ENCODE data around the gene PLEKHA7.

The PLEKHA7 gene

DNA sequence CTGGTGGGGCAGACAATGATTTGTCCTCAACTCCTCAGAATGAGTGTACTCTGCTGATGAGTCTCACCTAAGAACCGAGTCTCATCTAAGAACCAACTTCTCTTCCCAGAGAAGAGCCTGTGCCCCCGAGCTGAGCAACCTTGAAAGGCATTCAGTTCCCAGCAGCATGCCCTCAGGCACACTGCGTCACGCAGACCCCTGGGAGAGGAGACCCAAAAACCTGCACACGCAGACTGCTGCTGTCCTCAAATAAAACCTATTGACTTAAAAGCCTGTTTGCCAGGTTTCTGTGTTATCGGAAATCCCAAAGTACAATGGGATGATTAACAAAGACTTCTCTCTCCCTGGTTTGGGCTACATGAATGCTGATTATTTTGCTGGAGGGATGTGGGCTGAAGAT is 154.6 kb downstream of the PLEKHA7 start:
- TF ChIP-seq, protein P1, sequence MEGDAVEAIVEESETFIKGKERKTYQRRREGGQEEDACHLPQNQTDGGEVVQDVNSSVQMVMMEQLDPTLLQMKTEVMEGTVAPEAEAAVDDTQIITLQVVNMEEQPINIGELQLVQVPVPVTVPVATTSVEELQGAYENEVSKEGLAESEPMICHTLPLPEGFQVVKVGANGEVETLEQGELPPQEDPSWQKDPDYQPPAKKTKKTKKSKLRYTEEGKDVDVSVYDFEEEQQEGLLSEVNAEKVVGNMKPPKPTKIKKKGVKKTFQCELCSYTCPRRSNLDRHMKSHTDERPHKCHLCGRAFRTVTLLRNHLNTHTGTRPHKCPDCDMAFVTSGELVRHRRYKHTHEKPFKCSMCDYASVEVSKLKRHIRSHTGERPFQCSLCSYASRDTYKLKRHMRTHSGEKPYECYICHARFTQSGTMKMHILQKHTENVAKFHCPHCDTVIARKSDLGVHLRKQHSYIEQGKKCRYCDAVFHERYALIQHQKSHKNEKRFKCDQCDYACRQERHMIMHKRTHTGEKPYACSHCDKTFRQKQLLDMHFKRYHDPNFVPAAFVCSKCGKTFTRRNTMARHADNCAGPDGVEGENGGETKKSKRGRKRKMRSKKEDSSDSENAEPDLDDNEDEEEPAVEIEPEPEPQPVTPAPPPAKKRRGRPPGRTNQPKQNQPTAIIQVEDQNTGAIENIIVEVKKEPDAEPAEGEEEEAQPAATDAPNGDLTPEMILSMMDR (IDR thresholded peaks at IDR 0.05; ENCODE audit: extremely low read depth, missing control alignments), result no peak
- DNase-seq (ENCODE audit: low spot score), result no peak

DNA sequence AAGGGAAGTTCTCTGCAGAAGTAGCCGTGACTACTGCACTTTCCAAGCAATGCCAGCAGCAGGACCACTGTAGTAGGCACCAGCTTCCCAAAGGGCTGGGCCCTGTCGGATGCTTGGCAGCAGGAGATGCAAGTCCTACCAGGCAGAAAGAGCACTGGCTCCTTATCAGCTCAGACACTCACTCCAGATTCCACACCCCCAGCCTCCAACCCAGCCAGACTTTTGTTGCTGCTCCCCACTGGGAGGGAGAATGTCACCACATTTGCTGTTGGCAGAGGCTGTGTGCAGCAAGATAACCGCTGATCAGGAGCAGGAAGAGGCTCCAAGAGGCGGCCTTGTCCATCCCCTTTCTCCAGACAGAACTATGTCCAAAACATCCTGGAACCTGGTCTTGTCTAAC is 157.0 kb downstream of the PLEKHA7 start:
- TF ChIP-seq, protein P1 (IDR thresholded peaks at IDR 0.05; ENCODE audit: extremely low read depth, missing control alignments), result no peak
- no peak for DNase-seq (ENCODE audit: low spot score)

DNA sequence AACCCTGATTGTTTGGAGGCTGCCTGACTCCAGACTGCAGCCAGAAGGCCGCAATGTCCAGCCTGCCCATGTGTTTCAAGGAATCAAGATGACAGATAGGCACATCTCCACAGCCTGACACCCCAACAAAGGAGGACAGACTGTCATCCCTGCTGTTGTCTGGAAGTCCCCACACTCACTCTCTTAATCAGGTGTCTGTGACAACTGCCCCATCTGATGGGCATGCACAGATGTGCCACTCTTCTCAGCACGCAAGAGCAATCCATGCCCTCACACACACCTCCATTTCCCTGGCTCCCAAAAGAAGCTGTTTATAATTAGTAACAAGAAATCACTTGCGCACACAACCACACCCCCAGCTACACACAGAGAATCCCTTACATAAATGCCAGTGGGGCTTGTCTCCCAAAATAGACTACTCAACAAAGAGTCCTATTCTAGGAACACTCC is 158.2 kb downstream of the PLEKHA7 start:
- TF ChIP-seq, protein P1 (IDR thresholded peaks at IDR 0.05; ENCODE audit: extremely low read depth, missing control alignments), result no peak

GRCh38 chr11:16854979-16855378 is 159.2 kb downstream of the PLEKHA7 start:
- DNase-seq (ENCODE audit: low spot score), result no peak
- TF ChIP-seq, protein P1 (IDR thresholded peaks at IDR 0.05; ENCODE audit: extremely low read depth, missing control alignments), result no peak

More for the DNA sequence above, 158.2 kb downstream of the PLEKHA7 start:
- DNase-seq (ENCODE audit: low spot score), result no peak

DNA sequence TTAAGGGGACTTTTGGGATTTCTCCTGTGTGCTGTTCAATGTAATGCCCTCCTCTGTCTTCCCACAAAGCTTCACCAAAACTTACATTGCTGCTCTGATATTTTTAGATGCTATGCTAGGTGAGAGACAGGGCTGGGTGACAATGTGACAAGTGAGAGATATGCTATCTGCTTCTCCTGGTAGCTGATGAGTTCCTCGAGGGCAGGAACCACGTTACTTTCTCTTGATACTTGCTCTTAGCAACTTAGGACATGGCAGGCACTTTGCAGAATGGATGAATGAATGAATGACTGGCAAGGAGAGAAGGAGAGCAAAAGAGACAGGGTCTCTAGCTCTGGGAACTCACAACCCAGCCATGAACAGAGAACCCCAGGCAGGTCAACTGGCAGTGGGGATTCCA is 160.4 kb downstream of the PLEKHA7 start:
- TF ChIP-seq, protein P1 (IDR thresholded peaks at IDR 0.05; ENCODE audit: extremely low read depth, missing control alignments), result no peak

GRCh38 chr11:16853266-16853665 is 160.9 kb downstream of the PLEKHA7 start:
- no peak for DNase-seq (ENCODE audit: low spot score)
- TF ChIP-seq, protein P1 (IDR thresholded peaks at IDR 0.05; ENCODE audit: extremely low read depth, missing control alignments), result no peak

More for the DNA sequence above, 160.4 kb downstream of the PLEKHA7 start:
- DNase-seq (ENCODE audit: low spot score), result no peak

- DNase-seq (ENCODE audit: low spot score), result no peak
- TF ChIP-seq, protein P1 (IDR thresholded peaks at IDR 0.05; ENCODE audit: extremely low read depth, missing control alignments), result no peak
These were observed 167.9 kb downstream of the PLEKHA7 start for GRCh38 chr11:16846305-16846704.
